Panc1 (cell line): ENCODE measurements around the gene STOX2. TPM values are rescaled to one million over a fixed set of nuclear protein-coding genes. Genes with fewer than 3 reads are reported as not detected.

Source experiments
- ATAC-seq: fragments of 200-7000 bp; cut with Tn5 transposase; 2 replicates; pipeline ENCODE4 v1.9.1; 2020; ENCODE audit warnings: mild to moderate bottlenecking, moderate library complexity
- BruUV-seq: library from RNA; stranded (reverse); fragments of 400-500 nt; replicated peaks from 2 replicates; lab custom pipeline; 2021; lab: Mats Ljungman, UMichigan
- CTCF ChIA-PET: fragments of 300-600 bp; sonication (Branson Sonifier 250); formaldehyde crosslinking; loops from one replicate; lab custom pipeline; 2022; ENCODE audit warnings: antibody characterized with exemption; lab: Charles Lee
- POLR2A ChIA-PET: fragments of 300-600 bp; sonication (Branson Sonifier 250); formaldehyde crosslinking; loops from one replicate; lab custom pipeline; 2022; ENCODE audit warnings: antibody characterized with exemption; lab: Charles Lee
- DNase-seq: peaks from one replicate; pipeline ENCODE4 v3.0.0-alpha.2; 2010; ENCODE audit warnings: low read depth, low spot score
- H3K27ac ChIP-seq: 2 replicates; pipeline ENCODE4 v1.5.1; 2011; ENCODE audit warnings: mild to moderate bottlenecking, low read length, inconsistent platforms
- H3K27me3 ChIP-seq: fragments of 200-500 bp; sonication (Bioruptor generic); 2 replicates; pipeline ENCODE4 v1.6.0; 2014; ENCODE audit warnings: low read length, inconsistent platforms; ENCODE audit not compliant: control insufficient read depth, insufficient read depth
- H3K36me3 ChIP-seq: fragments of 200-500 bp; sonication (Bioruptor generic); 2 replicates; pipeline ENCODE4 v1.5.1; 2014; ENCODE audit warnings: inconsistent platforms, mild to moderate bottlenecking, low read length, moderate library complexity; ENCODE audit not compliant: control insufficient read depth, insufficient read depth
- H3K4me1 ChIP-seq: 2 replicates; pipeline ENCODE4 v1.5.1; 2011; ENCODE audit warnings: inconsistent platforms, mild to moderate bottlenecking, low read length, moderate library complexity; ENCODE audit not compliant: control insufficient read depth, insufficient read depth
- H3K4me3 ChIP-seq, 2 experiments: 2 replicates each; pipeline ENCODE4 v1.5.1; 2011 to 2012; ENCODE audit warnings: low read depth in 2 of 2, low read length in 2 of 2, mild to moderate bottlenecking in 2 of 2, inconsistent platforms in 1 of 2, moderate library complexity in 1 of 2
- H3K9me3 ChIP-seq: fragments of 200-500 bp; sonication (Bioruptor generic); 2 replicates; pipeline ENCODE4 v1.5.1; 2014; ENCODE audit warnings: low read depth, mild to moderate bottlenecking, inconsistent platforms, low read length, moderate library complexity; ENCODE audit not compliant: control insufficient read depth, insufficient read depth
- CTCF ChIP-seq: fragments of 450-650 bp; IDR thresholded peaks from 2 replicates; pipeline ENCODE4 v1.5.1; 2017; ENCODE audit warnings: mild to moderate bottlenecking
- POLR2AphosphoS5 ChIP-seq: IDR thresholded peaks from 2 replicates; pipeline ENCODE4 v1.6.1; 2012; ENCODE audit warnings: mild to moderate bottlenecking, low read depth, low read length, moderate library complexity
- REST ChIP-seq, 2 experiments: IDR thresholded peaks; 2 replicates each; pipeline ENCODE4 v1.6.1; 2011 to 2012; ENCODE audit warnings: low read depth in 2 of 2, control low read depth in 1 of 2, low read length in 1 of 2, mild to moderate bottlenecking in 1 of 2, moderate library complexity in 1 of 2; ENCODE audit not compliant: insufficient read depth in 1 of 2
- SIN3A ChIP-seq: IDR thresholded peaks from 2 replicates; pipeline ENCODE4 v1.6.1; 2012; ENCODE audit warnings: low read depth, mild to moderate bottlenecking, low read length, moderate library complexity, borderline replicate concordance; ENCODE audit not compliant: insufficient read depth
- TCF7L2 ChIP-seq: IDR thresholded peaks from 2 replicates; pipeline ENCODE4 v1.6.1; 2011; ENCODE audit warnings: mild to moderate bottlenecking, low read depth, low read length, inconsistent platforms
- in situ Hi-C: cut with HindIII; loops from 2 replicates; pipeline ENCODE4 v1.10.0; 2016; ENCODE audit warnings: low sequenced_read_pairs, low pct_unique_long_range_greater_than_20kb
- intact Hi-C: fragments of 100-400 bp; cut with micrococcal nuclease; formaldehyde crosslinking; loops from one replicate; pipeline ENCODE4 v1.10.0; 2022; ENCODE audit not compliant: unreplicated experiment
- total RNA-seq: library from RNA; stranded (reverse); gene quantifications from one replicate; pipeline ENCODE4 v1.2.1, GENCODE V29; 2021; ENCODE audit not compliant: unreplicated experiment

Gene STOX2
- total RNA-seq, 1 experiment from 2014 or later: 10.6 TPM

- ChIA-PET CTCF (interaction anchor here (0.5 kb wide), 1 partner anchor 147 kb away, joined by 3 read pairs; no protein-coding TSS in a partner anchor), POLR2A (no interaction called here)
- in situ Hi-C loops (no loop called here), intact Hi-C loops (no loop called here)
- no TSS peak for BruUV-seq
- no peak overlapping the region for H3K27ac ChIP-seq
- DNase-seq (no peak), ATAC-seq (no peak)
- no peak overlapping the region for H3K4me3 ChIP-seq
- no peaks in the 10 kb centered on the region for H3K4me1 ChIP-seq
- no peaks in the 10 kb centered on the region for H3K27me3 ChIP-seq
- no peaks in the 10 kb centered on the region for H3K9me3 ChIP-seq
- no peaks in the 10 kb centered on the region for H3K36me3 ChIP-seq
- TF ChIP-seq SIN3A (no peak), POLR2AphosphoS5 (no peak), REST (IDR thresholded peaks at IDR 0.05; ENCODE audit: insufficient read depth in 1 of 2, low read depth in 2 of 2, low read length in 1 of 2) (no peak), CTCF (no peak), TCF7L2 (no peak)
These were observed 15.4 kb downstream of the STOX2 start for GRCh38 chr4:183920512-183920911.

GRCh38 chr4:183921335-183921734, 16.2 kb downstream of the STOX2 start:
- no peak overlapping the region for H3K27ac ChIP-seq
- H3K4me3 ChIP-seq: no peak overlapping the region
- H3K27me3 ChIP-seq: no peaks in the 10 kb centered on the region
- no peaks in the 10 kb centered on the region for H3K4me1 ChIP-seq
- BruUV-seq: no TSS peak
- intact Hi-C loops (no loop called here), in situ Hi-C loops (no loop called here)
- no peaks in the 10 kb centered on the region for H3K9me3 ChIP-seq
- ChIA-PET CTCF (interaction anchor here (0.5 to 0.7 kb wide), 2 partner anchors 147 to 1641 kb away, joined by 3 to 6 read pairs; no protein-coding TSS in a partner anchor), POLR2A (no interaction called here)
- ATAC-seq: no peak
- H3K36me3 ChIP-seq: no peaks in the 10 kb centered on the region
- TF ChIP-seq POLR2AphosphoS5: no peak
- no peak for TF ChIP-seq TCF7L2
- no peak for TF ChIP-seq REST (IDR thresholded peaks at IDR 0.05; ENCODE audit: insufficient read depth in 1 of 2, low read depth in 2 of 2, low read length in 1 of 2)
- no peak for TF ChIP-seq CTCF
- TF ChIP-seq SIN3A: no peak
- no peak for DNase-seq
